NOMO-1 treated with dmso at 0.1 percent for 144 hours (cell line): ENCODE data around the gene CECR2.

Source experiments
- DNase-seq: peaks from one replicate; lab custom pipeline; 2025; ENCODE audit not compliant: unreplicated experiment; lab: John Stamatoyannopoulos, UW

CECR2 gene

DNA sequence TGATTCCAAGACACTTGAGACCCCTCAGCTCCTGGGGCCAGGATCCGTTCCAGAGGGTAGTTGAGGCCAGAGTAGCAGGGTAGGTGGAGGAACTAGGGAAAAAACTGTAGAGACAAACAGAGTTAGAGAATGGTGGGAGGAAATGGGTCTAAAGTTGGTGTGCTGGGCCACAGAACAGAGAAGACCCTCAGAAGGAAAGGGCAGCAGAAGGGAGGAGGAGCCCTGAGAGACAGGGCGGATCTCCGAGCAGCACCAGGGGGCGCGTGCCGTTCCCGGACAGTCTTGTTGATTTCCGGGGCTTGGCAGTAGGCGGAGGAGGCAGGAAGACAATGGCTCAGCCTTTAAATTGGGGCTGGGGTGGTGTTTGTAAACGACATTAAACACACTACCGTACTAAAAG lies 2.4 kb upstream of the CECR2 start:
- no peak for DNase-seq

DNA sequence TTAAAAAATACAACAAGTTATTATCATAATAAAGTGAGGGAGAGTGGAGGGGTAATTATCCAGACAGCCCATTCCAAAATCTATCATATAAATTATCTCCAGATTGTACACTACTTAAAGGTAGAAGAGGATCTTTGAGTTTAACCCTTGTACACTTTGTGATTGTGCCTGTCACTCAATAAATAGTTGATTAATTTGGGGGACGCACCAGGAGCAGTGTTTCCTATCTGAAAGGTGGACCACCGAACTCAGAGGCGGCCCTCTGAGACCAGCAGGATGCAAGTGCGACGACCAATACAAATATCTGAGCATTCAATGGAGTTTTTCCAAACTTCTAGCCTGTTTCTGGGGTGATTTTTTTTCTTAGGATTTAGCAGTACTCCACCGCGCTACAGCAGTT lies 1.1 kb upstream of the CECR2 start:
- no peak for DNase-seq

DNA sequence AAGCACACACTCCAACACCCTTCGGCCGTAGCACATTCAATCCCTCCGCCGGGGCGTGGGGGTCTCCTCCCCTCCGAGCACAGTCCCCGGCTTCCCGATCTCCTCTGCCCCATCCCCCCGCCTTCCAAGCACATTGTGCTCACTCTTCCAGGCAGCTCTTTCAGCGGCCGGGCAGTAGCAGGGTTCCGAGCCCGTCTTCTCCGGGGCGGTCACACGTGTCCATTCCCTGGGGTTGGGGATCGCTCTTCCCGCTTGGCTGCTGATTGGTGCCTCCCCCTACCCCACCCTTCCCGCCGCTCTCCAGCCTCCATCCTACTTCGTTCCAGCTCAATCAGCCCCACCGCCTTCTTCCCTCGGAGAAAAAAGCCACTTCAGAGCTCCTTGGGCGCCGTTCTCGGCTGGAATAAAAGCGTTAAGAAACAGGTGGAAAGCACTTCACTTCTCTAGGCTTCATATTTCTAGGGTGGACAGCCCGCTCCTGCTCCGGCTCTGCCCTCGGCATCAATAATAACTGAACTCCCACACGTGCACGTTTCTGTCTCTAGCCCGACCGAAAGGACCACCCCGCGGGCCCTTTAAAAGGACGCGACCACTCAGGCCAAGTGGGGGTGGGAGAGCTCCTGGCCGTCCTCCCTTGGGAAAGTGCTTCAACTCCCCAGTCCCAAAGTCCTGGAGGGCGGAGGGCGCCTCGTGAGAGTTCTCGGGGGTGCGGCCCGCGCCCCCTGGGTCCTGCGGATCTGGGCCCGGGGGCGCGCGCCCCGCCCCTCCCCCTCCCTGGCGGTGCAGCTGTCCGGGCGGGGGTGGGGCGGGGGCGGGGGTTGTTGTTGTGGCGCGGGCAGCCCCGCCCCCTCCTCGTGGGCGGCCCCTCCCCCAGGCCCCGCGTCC lies 464 bp upstream of the CECR2 start:
- DNase-seq = no peak

DNA sequence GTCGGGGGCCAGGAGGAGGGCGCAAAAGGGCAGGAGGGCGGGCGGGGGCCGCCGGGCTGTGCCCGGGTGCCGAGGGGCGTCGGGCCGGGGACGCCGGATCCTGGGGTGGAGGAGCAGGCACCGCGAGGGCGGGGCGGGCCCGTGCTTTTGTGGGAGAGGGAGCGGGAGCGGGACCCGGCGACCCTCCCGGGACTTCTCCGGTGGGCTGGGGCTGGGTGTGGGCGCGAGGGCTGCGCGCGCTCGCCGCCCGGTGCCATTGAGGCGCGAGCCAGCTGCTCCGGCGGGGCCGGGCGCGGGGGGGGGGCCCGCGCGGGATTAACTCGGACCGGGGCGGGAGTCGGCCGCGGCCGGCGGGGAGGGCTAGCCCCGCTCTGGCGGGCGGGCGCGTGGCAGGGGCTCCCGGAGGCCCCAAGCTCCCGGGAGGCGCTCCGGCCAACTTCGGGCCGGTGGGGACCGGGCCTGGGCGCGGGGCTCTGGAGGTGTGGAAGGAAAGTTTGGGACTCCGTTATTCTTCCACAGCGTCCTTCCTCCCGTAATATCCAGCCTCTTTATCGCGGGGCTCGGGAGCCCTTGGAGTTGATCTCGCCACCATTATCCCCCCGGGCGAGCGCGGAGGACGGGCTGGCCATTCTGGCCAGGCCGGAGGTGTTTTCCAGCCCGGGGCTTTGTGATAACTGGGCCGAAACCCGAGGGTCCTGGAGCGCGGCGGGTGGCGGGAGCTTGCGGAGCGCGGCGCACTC lies 936 bp downstream of the CECR2 start:
- DNase-seq = no peak

DNA sequence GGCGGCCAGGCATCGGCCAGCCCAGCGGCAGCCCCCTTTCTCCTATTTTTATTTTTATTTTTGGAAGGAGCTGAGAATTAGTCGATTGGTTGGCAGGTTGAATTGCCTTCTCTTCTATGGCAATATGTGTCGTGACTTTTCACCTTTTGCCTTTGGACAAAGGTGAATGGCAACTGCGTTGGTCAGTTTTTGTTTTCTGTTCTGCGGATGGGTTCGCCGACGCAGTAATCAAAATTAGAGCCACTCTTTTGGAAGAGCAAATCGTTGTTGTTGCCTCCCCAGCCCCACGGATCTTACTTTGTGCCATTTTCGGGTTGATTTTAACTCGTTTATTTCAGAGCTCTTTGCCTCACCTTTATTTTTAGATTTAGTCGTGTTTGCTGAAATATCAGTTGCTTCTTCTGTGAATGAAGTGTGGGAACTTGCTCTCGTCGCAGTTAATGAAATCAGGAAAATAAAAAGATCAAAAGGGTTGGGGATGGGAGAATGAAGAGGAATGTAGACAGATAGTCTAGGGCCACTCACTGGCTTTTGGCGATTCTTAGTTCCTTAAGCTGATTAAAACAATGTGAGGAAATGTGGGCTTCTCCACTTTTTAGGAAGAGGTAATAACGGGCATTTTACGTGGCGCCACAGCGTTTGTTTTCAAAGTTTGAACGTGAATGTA lies 1.6 kb downstream of the CECR2 start:
- no peak for DNase-seq

DNA sequence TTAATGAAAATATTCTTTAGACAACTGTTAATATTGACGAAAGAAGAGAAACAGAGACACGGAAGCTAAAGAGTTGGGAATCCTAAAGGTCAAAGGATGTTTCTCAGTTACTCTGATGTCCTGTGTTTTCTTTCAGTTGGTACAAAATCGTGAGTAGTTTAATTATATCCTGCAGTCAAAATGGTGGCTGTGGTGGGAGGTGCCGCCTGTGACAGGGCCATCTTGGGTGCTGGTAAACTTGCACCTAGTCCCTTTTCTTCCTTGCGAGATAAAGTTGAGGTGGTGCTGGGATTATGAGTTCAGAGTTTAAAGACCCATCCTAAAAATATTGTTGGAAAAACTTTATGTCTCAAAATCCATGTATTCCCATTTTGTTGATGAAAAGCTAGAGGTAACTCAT lies 2.2 kb downstream of the CECR2 start:
- DNase-seq = no peak

DNA sequence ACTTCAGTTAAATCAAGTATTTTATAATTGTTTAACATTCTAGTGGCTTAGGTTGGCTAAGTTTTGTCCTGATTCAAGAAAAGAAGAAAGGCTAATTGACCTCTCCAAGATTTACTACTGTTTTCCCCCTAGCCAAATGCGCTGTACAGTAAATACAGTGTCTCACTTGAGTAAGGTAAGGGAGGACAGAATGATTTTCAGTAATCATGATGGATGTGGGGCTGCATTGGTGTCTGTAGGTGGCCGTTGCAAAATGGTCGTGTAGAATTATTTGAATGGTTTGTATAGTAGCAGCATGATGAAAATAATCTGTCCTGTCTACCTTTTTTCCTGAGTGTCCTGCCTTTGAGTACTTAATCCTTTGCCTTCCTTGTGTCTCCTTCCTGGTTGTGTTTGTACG lies 4.6 kb downstream of the CECR2 start:
- DNase-seq = no peak

DNA sequence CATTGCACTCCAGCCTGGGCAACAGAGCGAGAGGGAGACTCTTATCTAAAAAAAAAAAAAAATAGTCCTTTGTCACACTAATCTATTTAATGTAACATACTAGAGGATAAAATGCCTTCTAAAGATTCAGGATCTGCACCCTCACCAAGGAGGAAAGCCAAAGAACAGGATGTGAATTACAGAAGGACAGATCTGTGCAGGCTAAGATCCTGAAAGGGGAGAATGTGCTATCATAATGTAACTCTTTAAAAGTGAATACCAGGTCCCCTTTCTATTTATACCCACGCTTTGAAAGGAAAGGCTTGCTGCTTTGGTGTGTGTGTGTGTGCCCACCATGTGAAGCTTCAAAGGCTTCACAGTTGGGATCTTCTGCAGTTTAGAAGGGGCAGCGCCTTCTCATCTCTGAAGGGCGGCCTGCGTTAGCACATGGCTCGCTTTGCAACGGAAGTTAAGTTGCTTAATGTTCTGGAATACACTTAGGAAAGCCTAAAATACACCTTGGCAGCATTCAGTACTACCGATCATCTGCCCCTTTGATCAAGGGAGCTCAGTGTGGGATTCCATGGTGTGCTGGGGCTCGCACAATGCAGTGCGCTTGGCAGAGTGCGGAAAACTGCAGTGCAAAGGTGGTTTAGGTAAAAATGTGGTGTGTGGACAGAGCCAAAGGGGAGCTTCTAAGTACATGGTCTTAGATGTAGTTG lies 6.8 kb downstream of the CECR2 start:
- DNase-seq = no peak

DNA sequence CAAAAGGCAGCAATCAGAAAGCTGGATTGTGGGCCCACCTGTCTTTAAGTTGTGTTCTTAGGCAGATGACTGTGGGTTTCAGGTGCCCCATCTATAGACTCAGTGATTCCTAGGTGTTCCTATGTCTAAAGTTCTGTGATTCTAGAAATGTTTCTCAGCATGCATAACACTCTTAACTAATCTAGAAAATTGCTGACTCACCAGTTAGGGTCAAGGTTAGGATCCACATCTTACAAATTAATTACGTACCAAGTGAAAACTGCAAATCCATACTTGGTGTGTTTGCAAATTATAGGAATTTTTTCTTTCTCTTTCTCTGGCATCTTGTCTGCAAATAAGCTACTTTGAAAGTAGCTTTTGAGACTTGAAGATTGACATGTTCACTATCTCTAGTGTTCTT lies 7.7 kb downstream of the CECR2 start:
- DNase-seq = no peak

DNA sequence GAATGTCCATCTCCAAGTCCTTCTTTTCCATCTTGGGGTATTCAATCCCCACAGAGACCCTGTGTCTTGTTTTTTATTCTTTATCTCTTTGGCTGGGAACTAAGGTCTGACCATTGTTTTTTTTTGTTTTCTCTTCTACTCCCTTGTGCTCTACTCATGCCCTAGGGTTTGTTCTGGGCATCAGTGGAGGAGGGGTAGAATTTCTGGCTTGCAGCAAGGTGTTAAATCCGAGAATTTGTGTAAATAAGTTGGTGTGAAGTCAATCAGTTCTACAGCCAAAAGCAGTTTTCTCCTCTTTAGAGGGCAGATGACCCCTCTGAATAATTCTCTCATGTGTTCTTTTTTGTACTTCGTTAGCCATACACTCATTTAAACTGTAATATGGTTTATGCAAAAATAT lies 10.7 kb downstream of the CECR2 start:
- DNase-seq = no peak

DNA sequence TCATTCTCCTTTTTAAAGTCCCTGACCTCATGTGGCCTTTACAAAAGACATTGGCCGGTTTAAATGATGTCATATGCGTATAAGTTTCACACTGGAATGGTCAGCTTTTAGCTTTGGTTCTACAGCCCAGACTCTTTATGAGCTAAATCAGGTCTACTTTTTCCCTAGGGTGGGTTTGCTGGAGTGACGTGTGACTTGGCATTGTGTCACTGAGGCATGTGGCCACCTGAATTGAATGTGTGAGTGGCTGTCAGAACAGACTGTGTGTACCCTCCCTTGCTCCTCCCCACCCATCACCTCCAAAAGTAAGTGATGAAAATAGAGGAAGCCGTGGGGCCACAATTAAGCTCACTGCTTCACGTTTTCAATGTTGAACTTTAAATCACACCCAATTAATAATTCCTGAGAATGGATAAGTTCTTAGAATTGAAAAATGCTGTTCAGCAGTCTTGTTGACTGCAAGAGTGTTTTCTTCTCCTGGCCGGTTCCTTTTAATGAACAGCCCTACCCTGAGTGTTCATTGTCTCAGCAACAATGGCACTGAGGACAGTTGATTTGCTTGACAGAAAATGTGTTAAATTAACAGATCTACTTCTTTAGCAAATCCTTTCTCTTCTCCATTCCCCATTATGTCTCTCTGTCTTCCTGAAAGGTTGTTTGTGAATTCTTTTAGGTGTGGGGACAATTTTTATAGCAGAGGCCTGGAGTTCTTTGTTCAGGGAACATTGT lies 11.3 kb downstream of the CECR2 start:
- DNase-seq = no peak

DNA sequence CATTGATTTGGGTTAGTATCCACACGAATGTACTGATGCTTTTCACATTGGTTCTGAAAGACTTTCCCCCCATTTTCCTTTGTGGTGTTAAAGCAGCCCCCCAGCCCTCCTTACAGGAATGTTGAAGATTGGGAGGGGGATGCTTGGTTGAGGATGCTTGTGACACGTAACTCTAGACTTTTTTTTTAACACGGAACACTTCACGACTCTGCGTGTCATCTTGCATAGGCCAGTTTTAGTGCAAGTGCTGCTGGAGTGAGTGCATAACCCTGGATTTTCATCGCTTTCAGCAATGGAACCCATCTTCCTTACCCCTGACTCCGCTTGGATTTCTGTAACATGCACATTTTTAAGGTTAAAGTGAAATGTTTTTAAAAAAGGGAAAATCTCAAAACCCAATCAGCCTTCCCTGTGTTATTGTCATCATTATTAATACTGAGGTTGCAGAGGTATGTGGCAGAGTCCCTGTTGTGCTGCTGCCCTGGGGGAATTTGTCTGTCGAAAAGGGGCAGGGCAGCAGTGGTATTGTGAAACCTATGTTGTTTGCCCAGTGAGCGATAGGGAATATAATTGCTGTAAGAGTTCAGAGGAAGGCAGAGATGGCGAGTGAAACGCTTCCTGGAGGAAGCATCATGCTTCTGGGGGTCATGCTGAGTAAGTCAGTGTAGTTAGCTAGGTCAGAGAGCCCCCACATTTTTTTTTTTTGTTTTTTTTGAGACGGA lies 12.1 kb downstream of the CECR2 start:
- DNase-seq = no peak

DNA sequence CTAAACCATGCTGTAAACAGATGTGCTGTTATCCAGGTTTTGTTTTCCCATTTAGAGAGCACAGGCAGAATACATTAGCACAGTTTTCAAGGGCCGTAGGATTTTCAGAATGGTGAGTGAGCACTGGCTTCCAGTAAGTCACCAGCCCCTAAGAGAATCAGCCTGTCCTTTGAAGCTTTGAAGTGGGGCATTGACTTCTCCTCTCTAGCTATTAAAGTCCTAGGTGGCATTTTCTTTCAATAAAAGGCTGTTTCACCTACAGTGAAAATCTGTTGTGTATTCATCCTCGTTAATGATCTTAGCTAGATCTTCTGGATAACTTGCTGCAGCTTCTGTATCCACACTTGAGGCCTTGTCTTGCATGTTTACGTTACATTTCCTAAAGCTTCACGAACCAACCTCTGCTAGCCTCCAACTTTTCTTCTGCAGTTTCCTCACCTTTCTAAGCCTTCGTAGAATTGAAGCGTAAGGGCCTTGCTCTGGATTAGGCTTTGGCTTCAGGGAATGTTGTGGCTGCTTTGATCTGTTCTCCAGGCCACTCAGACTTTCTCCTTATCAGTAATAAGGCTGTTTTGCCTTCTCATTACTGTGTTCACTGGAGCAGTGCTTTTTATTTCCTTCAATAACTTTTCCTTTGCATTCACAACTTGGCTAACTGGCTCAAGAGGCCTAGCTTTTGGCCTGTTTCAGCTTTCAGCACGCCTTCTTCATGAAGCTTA lies 15.5 kb downstream of the CECR2 start:
- no peak for DNase-seq

DNA sequence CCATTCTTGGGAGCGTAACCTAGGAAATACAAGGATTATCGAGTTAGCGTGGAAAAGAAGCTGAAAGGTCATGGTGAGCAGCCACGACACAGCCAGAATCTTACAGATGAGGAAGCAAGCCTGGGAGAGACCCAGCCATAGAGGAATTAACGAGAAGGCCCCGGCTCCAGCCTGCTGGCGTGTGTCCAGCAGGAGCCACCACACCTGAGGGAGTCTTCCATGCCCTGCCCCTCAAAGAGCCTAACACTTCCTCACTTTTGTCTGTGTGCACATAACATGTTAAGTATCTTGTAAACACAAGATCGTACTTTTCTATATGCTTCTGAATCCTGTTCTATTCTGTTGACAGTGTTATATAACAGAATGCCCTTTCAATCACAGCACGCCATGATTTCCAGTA lies 18.1 kb downstream of the CECR2 start:
- no peak for DNase-seq

DNA sequence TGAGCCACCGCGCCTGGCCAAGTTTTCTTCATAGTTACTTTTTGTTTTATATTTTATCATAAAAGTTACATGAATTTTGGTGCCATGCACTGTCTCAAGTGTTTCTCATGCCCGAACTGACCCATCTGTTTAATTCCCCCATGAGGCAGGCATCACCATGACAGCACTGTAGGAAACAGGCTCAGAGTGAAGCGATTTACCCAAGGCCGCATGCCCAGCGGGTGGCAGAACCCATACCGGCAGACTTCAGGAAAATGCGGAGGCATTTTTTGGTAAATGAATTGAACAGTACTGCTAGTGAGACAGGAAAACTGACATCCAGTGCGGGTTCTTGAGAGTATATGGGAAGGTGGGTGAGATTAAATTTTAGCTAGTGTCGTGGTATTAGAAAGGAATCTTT lies 19.0 kb downstream of the CECR2 start:
- DNase-seq = no peak

DNA sequence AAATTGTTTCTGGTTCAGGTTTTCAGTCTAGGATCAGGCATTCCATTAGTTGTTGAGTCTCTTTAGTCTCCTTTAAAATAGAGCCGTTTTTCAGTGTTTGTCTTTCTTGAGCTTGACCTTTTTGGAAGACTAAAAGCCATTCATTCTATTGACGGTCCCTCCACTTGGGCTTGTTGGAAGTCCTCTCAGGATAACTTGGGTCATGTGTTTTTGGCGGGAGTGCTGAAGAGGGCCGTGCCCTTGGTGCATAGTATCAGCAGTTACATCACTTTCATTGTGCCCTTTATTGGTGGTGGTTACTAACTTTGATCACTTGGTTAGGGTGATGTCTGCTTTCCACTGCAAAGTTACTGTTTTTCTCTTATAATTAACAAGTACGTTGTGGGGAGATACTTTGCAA lies 20.8 kb downstream of the CECR2 start:
- no peak for DNase-seq

DNA sequence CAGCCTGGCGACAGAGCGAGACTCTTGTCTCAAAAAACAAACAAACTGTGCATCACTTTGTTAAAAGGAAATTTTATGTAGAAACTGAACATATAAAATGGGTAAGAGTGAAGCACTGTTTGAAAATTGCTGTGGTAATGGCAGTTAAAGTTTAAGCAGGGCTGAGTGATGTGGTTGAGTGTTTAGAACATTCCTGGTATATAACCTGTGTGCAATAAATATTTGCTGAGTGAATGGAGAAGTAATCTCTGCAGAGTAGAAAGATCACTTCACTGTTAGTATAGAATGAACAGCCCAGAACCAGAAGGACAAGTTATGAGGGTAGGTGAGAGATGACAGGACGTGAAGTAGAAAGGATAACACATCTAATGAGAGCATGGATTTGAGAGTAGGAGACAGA lies 27.3 kb downstream of the CECR2 start:
- no peak for DNase-seq

DNA sequence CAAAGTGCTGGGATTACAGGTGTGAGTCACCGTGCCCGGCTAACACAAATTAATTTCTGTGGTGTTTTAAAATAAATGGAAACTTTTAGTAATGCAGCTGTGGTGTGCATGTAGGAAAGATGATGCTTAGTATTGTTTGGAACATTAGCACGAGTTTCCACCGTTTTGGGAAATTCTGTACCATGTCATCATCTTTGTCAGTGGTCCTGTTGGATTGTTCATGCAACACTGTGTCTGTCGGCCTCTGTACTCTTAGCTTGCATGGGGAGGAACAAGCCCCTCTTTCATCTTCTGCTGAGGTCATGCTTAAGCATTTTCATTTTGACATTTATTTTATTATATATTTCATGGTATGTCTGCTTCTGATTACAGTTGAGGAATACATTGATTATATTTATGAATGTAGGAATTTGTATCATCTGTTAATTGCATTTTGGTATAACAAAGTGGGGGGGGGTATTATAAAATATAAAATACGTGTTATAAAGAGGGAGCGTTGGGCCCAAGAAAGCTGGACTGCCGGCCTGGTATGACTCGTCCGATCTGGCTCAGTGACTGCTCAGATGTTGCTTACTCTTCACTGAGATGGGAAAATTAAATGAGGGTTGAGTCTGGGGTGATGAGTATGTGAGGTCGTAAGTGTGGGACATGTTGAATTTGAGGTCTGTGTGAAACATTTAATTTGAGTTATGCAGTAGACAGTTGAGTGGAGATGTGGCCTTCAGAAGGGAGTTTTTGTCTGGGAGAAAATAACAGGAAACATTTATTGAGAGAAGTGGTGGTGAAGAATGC lies 28.7 kb downstream of the CECR2 start:
- no peak for DNase-seq

DNA sequence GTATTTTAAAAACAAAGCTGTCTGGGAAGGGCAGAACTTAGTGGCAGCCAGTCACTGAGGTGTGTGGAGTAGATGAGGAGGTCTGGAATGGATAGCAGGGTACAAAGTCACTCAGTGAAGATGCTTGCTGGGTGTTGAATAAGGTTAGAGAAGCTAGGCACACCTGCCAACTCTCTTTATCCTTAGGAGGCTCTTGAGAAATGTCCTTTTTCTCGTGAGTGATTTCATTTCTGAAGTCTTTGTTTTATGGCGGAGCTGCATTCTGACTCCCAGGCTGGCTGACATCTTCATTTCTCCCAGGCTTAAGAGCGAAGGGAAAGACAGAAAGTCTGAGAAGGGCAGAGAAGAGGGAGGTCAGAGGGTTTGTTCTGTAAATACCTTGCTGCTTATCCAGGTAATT lies 31.0 kb downstream of the CECR2 start:
- no peak for DNase-seq
